DOHH2 (cell line): ENCODE measurements around the gene TMEM176A.

ENCODE experiments used
- H3F3A ChIP-seq: fragments of 200-600 bp; sonication (generic), shearing (Covaris generic); 2 replicates; pipeline ENCODE4 v1.6.0; 2016; ENCODE audit warnings: antibody characterized with exemption, mild to moderate bottlenecking; ENCODE audit not compliant: control insufficient read depth, insufficient read depth
- H3K27ac ChIP-seq: fragments of 200-600 bp; sonication (generic); 2 replicates; pipeline ENCODE4 v1.5.1; 2014; ENCODE audit warnings: low read depth, mild to moderate bottlenecking, low read length, moderate library complexity
- H3K27me3 ChIP-seq: fragments of 200-600 bp; sonication (generic); 2 replicates; pipeline ENCODE4 v1.6.1; 2014; ENCODE audit warnings: mild to moderate bottlenecking, low read length, mixed read lengths; ENCODE audit not compliant: control insufficient read depth
- H3K36me3 ChIP-seq: fragments of 200-600 bp; sonication (generic); 2 replicates; pipeline ENCODE4 v1.6.1; 2014; ENCODE audit warnings: mild to moderate bottlenecking, low read length, moderate library complexity, mixed read lengths; ENCODE audit not compliant: control insufficient read depth
- H3K4me1 ChIP-seq: fragments of 200-600 bp; sonication (generic); 2 replicates; pipeline ENCODE4 v1.6.1; 2014; ENCODE audit warnings: mild to moderate bottlenecking, low read length, mixed read lengths; ENCODE audit not compliant: control insufficient read depth
- H3K4me2 ChIP-seq: fragments of 200-600 bp; sonication (generic); 2 replicates; pipeline ENCODE4 v1.6.0; 2014; ENCODE audit warnings: mild to moderate bottlenecking, low read length, moderate library complexity
- H3K4me3 ChIP-seq: fragments of 200-600 bp; sonication (generic); 2 replicates; pipeline ENCODE4 v1.5.1; 2014; ENCODE audit warnings: mild to moderate bottlenecking, low read length, mixed read lengths
- H3K79me2 ChIP-seq: fragments of 200-600 bp; sonication (generic); 2 replicates; pipeline ENCODE4 v1.6.1; 2014; ENCODE audit warnings: mild to moderate bottlenecking, low read length, mixed read lengths; ENCODE audit not compliant: control insufficient read depth
- H3K9me2 ChIP-seq: fragments of 200-600 bp; sonication (generic); replicated peaks from 2 replicates; pipeline ENCODE4 v1.6.1; 2014; ENCODE audit warnings: mild to moderate bottlenecking, low read length, mixed read lengths; ENCODE audit not compliant: control insufficient read depth
- H3K9me3 ChIP-seq: fragments of 200-600 bp; sonication (generic); 2 replicates; pipeline ENCODE4 v1.6.1; 2014; ENCODE audit warnings: antibody characterized with exemption, low read length, mixed read lengths; ENCODE audit not compliant: control insufficient read depth, insufficient read depth
- H4K20me1 ChIP-seq: fragments of 200-600 bp; sonication (generic); 2 replicates; pipeline ENCODE4 v1.6.0; 2014; ENCODE audit warnings: low read depth, mild to moderate bottlenecking, antibody characterized with exemption, low read length, moderate library complexity; ENCODE audit not compliant: control insufficient read depth, insufficient read depth
- CTCF ChIP-seq: fragments of 200-600 bp; sonication (generic); IDR thresholded peaks from one replicate; pipeline ENCODE4 v1.5.1; 2014; ENCODE audit warnings: antibody characterized with exemption, mild to moderate bottlenecking, low read depth, low read length; ENCODE audit not compliant: poor library complexity, severe bottlenecking
- EZH2phosphoT487 ChIP-seq: fragments of 200-600 bp; sonication (generic); IDR thresholded peaks from 2 replicates; pipeline ENCODE4 v1.6.1; 2017; ENCODE audit warnings: borderline replicate concordance, mild to moderate bottlenecking, antibody characterized with exemption, low read length, moderate library complexity, mixed read lengths

The TMEM176A gene

GRCh38 chr7:150784120-150784736 lies 16.3 kb upstream of the TMEM176A start:
- Histone ChIP-seq H3F3A (no peaks in the 10 kb centered on the region), H3K4me3 (no peak overlapping the region), H3K27ac (no peak overlapping the region), H3K79me2 (no peaks in the 10 kb centered on the region), H3K27me3 (peaks cover 21% of the 10 kb centered on the region), H3K36me3 (no peaks in the 10 kb centered on the region), H4K20me1 (no peaks in the 10 kb centered on the region), H3K9me2 (no peaks in the 10 kb centered on the region), H3K4me2 (no peak overlapping the region), H3K9me3 (no peaks in the 10 kb centered on the region), H3K4me1 (peaks cover 8% of the 10 kb centered on the region)
- TF ChIP-seq EZH2phosphoT487 (no peak), CTCF (no peak)

GRCh38 chr7:150784954-150785353 lies 15.6 kb upstream of the TMEM176A start:
- no peaks in the 10 kb centered on the region for H3K79me2 ChIP-seq
- H3K4me2 ChIP-seq, result no peak overlapping the region
- TF ChIP-seq EZH2phosphoT487, result no peak
- H4K20me1 ChIP-seq, result no peaks in the 10 kb centered on the region
- no peaks in the 10 kb centered on the region for H3F3A ChIP-seq
- H3K27ac ChIP-seq, result no peak overlapping the region
- no peak overlapping the region for H3K4me3 ChIP-seq
- peaks cover 21% of the 10 kb centered on the region for H3K27me3 ChIP-seq
- no peaks in the 10 kb centered on the region for H3K9me3 ChIP-seq
- no peaks in the 10 kb centered on the region for H3K9me2 ChIP-seq
- H3K4me1 ChIP-seq, result peaks cover 8% of the 10 kb centered on the region
- no peaks in the 10 kb centered on the region for H3K36me3 ChIP-seq

- peaks cover 8% of the 10 kb centered on the region for H3K4me1 ChIP-seq
Observed at GRCh38 chr7:150787321-150788281, 13.0 kb upstream of the TMEM176A start.

More at GRCh38 chr7:150787321-150788281, 13.0 kb upstream of the TMEM176A start:
- H3K36me3 ChIP-seq, result no peaks in the 10 kb centered on the region
- H3K4me3 ChIP-seq, result no peak overlapping the region
- no peaks in the 10 kb centered on the region for H3K9me3 ChIP-seq
- H4K20me1 ChIP-seq, result no peaks in the 10 kb centered on the region
- peaks cover 16% of the 10 kb centered on the region for H3K27me3 ChIP-seq
- no peaks in the 10 kb centered on the region for H3F3A ChIP-seq
- H3K79me2 ChIP-seq, result no peaks in the 10 kb centered on the region
- H3K9me2 ChIP-seq, result no peaks in the 10 kb centered on the region
- TF ChIP-seq EZH2phosphoT487 (no peak), CTCF (no peak)
- no peak overlapping the region for H3K27ac ChIP-seq
- H3K4me2 ChIP-seq, result peak overlapping the region; percentile 2; the same call in 1 of the 2 replicates
